ENCODE data around the gene TMPRSS11E.
A peak's percentile ranks its signal among the peaks of the same experiment; 100 is the strongest.
"Not testable (repeated sequence)": the region's sequence is repeated elsewhere in the genome, so short reads cannot be mapped to it uniquely, and the experiment has no call there.

TMPRSS11E gene

DNA sequence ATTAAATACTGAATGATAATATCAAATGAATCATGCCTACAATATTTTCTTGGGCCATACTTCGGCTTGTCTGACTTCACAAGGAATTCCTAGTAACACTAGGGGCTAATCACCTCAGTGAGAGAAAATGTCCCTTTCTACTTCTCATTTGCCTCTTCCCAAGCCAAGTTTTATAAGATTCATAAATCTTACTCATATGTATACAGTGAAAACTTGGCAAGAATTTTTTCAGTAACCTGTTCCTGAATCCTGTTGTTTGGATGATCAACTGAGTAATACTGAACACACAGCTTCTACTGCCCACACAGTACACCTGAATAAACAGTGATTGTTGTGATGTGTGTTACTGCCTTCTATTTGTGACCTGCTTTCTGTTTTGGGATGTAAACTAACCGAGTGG, 16.5 kb downstream of the TMPRSS11E start:
- FAIRE-seq, result no peak

- no peak for FAIRE-seq
Observed at GRCh38 chr4:68465058-68465457, 17.8 kb downstream of the TMPRSS11E start.

GRCh38 chr4:68466185-68466584, 18.9 kb downstream of the TMPRSS11E start:
- no peak for FAIRE-seq

DNA sequence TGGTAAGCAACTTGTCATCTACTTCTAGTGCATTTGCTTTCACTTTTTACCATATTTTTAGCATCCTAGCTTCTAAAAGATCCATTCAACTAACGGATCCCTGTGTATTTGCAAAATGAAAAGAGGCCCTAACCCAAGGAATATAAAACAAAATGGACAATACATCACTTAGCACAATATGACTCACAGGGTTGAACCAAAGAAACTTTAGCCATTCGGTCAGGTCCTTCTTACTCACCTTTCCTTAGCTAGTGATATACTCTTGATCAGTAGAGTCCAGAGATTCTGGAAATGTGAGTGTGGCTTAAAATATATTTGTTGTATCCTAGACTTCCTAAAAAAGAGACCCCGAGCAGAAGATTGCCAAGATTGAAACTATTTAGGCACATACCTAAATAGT, 19.5 kb downstream of the TMPRSS11E start:
- no peak for FAIRE-seq

DNA sequence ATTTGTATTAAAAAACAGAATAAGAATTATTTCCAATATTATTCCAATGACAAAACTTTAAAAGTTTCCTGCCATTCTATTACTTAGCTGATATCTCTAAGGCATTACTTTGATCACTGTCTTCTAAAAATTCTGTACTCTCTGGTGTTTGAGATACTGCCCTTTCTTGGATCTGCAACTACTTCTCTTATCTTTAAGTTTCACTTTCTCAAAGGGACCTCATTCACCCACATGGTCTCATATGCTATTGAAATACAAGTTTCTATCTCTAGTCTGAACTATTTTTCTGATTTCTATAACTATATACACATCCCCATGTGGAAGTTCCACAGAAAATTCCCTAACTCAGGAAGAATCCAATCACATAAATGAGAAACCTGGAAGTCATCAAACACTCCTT, 22.2 kb downstream of the TMPRSS11E start:
- no peak for FAIRE-seq

DNA sequence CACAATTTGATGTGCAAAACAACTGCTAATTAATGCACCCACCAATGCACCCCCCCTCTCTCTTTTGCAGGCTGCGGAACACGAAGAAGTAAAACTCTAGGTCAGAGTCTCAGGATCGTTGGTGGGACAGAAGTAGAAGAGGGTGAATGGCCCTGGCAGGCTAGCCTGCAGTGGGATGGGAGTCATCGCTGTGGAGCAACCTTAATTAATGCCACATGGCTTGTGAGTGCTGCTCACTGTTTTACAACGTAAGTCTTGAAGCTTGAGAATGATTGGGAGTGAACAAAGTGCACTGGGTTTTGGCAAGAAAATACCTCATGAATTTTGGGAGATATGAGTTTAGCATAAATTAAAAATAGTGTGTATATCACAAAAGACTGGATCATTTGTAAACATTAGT, 28.9 kb downstream of the TMPRSS11E start:
- FAIRE-seq, result no peak

DNA sequence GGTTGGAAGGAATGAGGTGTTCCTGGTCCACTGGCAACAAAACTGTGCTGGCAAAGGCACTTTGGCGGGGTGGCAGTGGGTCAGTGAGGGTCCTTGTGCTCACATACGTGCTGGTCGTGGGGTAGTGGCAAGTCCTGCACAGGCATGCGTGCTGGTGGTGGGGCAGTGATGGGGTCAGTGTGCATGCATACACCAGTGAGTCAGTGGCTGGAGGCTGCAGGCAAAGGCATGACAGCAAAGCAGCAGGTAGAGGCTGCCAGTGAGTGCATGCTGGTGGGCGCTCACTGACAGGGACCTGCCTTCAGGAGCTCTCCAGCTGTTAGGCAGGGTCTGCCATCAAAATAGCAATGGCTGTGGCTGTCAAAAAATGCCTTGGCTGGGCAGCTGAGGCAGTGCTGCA, 42.1 kb downstream of the TMPRSS11E start:
- no peak for FAIRE-seq

DNA sequence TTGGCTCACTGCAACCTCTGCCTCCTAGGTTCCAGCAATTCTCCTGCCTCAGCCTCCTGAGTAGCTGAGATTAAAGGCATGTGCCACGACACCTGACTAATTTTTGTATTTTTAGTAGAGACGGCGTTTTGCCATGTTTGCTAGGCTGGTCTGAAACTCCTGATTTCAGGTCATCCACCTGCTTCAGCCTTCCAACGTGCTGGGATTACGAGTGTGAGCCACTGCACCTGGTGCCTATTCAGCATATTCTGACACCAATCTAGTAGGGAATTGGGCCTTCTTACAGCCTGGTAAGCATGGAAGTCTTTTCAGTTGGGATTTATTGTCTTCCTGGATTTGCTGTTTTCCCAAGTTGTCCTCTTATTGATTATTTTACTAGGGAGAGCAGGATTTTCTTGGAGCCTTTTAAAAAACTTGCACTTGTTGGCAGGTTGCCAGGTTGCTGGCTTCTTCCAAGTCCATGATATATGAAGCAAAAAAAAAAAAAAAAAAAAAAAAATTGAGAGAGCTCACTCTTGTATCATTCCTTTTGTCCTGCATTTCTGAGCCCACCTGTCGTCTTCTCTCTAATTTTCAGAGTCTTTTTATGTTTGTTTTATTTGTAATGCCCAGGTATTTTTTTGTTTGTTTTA, 43.7 kb downstream of the TMPRSS11E start:
- no peak for FAIRE-seq

GRCh38 chr4:68494688-68495087, 47.4 kb downstream of the TMPRSS11E start:
- FAIRE-seq, result no peak

- peak; percentile 78 for FAIRE-seq
Observed at GRCh38 chr4:68498413-68499007, 51.2 kb downstream of the TMPRSS11E start.

- FAIRE-seq, result no peak
Observed at GRCh38 chr4:68499021-68499420, 51.8 kb downstream of the TMPRSS11E start.

- FAIRE-seq, result not testable (repeated sequence)
Observed at GRCh38 chr4:68503462-68503861, 56.2 kb downstream of the TMPRSS11E start.

GRCh38 chr4:68504836-68505235, 57.6 kb downstream of the TMPRSS11E start:
- not testable (repeated sequence) for FAIRE-seq

GRCh38 chr4:68505452-68505851, 58.2 kb downstream of the TMPRSS11E start:
- FAIRE-seq, result not testable (repeated sequence)

- no peak for FAIRE-seq
Observed at GRCh38 chr4:68518889-68519288, 71.6 kb downstream of the TMPRSS11E start.

GRCh38 chr4:68520985-68521384, 73.7 kb downstream of the TMPRSS11E start:
- FAIRE-seq, result no peak

GRCh38 chr4:68522232-68522631, 75.0 kb downstream of the TMPRSS11E start:
- FAIRE-seq, result not testable (repeated sequence)

DNA sequence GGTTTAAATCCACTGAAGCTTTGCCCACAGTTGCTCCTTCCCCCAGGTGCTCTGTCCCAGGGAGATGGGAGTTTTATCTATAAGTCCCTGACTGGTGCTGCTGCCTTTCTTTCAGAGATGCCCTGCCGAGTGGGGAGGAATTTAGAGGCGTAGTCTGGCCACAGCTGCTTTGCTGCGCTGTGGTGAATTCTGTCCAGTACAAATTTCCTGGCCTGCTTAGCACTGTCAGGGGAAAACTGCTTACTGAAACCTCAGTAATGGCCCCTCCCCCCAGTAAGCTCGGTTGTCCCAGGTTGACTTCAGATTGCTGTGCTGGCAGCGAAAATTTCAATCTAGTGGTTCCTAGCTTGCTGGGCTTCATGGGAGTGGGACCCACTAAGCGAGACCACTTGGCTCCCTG, 88.7 kb downstream of the TMPRSS11E start:
- FAIRE-seq, result no peak

GRCh38 chr4:68536375-68536774, 89.1 kb downstream of the TMPRSS11E start:
- FAIRE-seq, result no peak

DNA sequence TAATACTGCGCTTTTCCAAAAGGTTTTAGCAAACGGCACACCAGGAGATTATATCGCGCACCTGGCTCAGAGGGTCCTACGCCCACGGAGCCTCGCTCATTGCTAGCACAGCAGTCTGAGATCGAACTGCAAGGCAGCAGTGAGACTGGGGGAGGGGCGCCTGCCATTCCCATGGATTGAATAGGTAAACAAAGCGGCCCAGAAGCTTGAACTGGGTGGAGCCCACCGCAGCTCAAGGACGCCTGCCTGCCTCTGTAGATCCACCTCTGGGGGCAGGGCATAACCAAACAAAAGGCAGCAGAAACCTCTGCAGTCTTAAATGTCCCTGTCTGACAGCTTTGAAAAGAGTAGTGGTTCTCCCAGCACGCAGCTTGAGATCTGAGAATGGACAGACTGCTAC, 95.5 kb downstream of the TMPRSS11E start:
- not testable (repeated sequence) for FAIRE-seq
